Measurements from ENCODE around the gene ALKBH5.
"Not testable (repeated sequence)": the region's sequence is repeated elsewhere in the genome, so short reads cannot be mapped to it uniquely, and the experiment has no call there.

ALKBH5 gene

DNA sequence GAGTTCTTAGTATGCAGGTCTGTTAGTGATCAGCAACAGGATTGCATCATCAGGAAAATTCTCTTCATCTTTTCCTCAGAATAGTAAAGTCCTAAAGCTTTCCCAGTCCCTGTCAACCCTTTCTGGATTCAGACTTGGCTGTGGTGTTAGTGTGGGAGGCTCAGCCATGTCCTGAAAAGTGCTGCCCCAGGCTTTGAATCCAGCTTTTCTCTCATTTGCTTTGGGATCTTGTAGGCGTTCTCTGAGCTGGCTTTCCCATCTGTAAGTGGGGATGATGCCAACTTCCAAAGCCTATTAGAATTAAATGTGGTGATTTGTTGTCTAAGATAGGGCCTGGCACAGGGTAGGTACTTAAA, 3.0 kb downstream of the ALKBH5 start:
- no peak for DNase-seq

- DNase-seq: no peak
These were observed 3.6 kb downstream of the ALKBH5 start for GRCh38 chr17:18187226-18187625.

GRCh38 chr17:18187821-18188761, 4.5 kb downstream of the ALKBH5 start:
- peak; percentile 23 for DNase-seq

DNA sequence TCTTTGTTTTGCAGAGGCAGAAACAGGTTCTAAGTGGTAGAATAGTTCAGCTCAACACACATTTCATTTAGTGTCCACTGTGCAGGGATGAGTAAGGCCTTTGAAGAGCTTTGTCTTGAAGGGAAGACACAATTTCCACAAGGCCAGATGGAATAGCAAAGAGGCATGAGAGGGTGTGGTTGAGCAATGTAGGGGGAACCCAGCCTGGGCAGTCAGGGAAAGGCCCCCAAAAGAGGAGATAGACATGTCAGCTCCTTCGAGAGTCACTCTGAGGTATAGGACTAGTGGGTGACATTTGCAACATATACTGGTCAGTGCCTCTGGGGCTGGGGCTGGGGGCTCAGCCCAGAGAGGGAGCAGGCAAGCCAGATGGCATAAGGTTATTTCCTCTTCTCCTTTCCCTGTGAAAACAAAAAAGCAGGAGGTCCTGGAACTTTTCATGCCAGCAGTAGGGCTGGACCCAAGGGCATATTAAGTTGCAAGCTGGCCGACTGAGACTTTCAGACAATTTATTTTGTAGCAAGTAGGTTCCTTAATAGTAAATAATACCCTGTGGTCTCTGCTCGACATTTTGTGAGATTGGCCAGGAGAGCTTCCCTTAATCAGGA, 7.1 kb downstream of the ALKBH5 start:
- no peak for DNase-seq

GRCh38 chr17:18191236-18191667, 7.6 kb downstream of the ALKBH5 start:
- DNase-seq: no peak

DNA sequence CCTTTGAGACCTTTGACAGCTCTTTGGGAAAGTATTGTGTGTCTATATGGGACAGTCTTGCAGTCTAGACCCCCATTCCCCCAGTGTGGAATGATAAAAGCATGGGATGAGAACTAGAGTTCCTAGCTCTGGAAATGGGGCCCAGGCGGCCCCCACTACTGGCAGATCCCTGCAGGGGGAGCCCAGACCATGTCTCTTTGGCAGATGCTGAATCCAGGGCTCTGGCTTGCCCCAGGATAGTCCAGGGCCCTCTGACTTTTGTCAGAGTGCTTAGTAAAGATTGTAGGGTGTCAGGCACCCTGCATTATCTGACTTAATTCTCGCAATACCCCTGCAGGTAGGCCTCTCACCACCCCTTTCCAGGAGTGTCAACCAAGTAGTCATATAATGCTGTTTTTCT, 8.3 kb downstream of the ALKBH5 start:
- no peak for DNase-seq

- no peak for DNase-seq
These were observed 10.8 kb downstream of the ALKBH5 start for GRCh38 chr17:18194394-18194793.

- no peak for DNase-seq
These were observed 11.2 kb downstream of the ALKBH5 start for GRCh38 chr17:18194804-18195203.

DNA sequence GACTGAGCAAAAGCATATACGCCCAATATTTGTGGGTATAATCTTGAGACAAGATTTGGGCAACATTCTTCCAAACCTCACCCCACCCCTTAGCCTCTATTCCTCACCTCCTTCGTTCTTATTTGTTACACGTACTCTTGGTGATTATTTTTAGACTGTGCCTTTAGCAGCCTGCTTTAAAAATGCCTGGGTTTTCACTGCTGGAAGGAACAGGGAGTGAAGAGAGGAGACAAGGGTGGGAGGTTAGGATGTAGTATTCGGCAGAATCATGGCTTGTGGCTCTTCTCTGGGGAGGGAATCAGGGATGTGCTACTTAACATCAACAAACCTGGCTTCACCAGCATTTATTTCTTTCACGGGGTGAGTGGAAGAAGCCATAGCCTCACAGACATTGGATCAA, 11.6 kb downstream of the ALKBH5 start:
- no peak for DNase-seq

- DNase-seq: no peak
These were observed 14.0 kb downstream of the ALKBH5 start for GRCh38 chr17:18197535-18198194.

GRCh38 chr17:18198530-18198929, 14.9 kb downstream of the ALKBH5 start:
- no peak for DNase-seq

DNA sequence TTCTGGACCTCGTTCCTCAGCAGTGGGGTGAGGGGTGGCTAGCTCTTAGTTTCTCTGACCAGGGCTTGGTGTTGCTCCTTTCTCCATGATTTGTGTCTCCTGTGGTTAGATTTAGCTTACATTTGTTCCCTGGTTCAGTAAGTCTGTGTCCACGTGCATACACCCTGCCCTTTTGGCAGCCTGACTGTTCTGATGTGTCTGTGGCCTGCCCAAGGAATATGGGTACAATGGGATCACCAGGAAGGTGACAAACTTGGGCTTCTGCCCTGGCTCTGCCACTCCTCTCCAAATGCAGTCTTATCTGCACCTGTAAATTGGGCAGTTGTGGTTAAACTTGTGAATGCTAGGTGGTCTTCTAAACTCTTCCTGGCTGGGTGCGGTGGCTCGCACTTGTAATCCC, 17.5 kb downstream of the ALKBH5 start:
- no peak for DNase-seq

- DNase-seq: no peak
These were observed 19.7 kb downstream of the ALKBH5 start for GRCh38 chr17:18203308-18203707.

- DNase-seq: no peak
These were observed 22.2 kb downstream of the ALKBH5 start for GRCh38 chr17:18205861-18206260.

- DNase-seq: no peak
These were observed 23.3 kb downstream of the ALKBH5 start for GRCh38 chr17:18206962-18207361.

DNA sequence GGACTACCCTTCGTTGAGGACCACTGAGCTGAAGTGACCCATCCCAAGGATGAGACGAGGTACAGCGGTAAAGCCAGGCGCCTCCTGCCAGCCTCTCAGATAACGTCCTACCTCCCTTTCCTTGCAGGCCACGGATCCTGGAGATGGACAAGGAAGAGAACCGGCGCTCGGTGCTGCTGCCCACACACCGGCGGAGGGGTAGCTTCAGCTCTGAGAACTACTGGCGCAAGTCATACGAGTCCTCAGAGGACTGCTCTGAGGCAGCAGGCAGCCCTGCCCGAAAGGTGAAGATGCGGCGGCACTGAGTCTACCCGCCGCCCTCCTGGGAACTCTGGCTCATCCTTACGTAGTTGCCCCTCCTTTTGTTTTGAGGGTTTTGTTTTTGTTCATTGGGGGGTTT, 24.5 kb downstream of the ALKBH5 start:
- DNase-seq: no peak

GRCh38 chr17:18213666-18214270, 30.1 kb downstream of the ALKBH5 start:
- DNase-seq: no peak

GRCh38 chr17:18216906-18217305, 33.3 kb downstream of the ALKBH5 start:
- DNase-seq: not testable (repeated sequence)

DNA sequence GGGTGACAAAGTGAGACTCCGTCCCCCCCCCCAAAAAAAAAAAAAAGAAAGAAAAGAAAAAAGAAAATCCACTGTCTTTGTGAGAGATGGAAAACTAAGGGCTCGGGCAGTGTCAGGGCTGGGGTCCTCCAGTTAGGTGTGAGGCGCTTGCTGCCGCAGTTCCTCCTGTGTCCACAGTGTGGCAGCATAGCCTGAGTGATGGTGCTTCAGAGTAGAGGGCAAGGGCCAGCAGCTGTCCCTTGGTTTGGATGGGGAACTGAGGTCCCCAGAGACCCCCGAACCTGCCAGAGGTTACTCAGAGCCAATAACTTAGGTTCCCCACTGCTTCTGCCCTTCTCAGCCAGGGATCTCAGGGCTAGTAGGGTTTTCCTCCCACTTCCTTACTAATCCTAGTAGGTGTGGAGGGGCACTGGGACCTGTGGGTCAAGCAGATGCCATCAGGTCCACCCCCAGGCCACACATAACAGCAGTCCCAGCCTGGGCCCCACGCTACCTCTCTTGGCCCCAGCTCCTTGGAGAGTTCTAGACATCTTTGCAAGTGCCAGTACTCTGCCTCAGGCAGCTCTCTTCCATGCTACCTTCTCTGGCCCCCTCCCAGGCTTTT, 33.9 kb downstream of the ALKBH5 start:
- DNase-seq: peak; percentile 78

DNA sequence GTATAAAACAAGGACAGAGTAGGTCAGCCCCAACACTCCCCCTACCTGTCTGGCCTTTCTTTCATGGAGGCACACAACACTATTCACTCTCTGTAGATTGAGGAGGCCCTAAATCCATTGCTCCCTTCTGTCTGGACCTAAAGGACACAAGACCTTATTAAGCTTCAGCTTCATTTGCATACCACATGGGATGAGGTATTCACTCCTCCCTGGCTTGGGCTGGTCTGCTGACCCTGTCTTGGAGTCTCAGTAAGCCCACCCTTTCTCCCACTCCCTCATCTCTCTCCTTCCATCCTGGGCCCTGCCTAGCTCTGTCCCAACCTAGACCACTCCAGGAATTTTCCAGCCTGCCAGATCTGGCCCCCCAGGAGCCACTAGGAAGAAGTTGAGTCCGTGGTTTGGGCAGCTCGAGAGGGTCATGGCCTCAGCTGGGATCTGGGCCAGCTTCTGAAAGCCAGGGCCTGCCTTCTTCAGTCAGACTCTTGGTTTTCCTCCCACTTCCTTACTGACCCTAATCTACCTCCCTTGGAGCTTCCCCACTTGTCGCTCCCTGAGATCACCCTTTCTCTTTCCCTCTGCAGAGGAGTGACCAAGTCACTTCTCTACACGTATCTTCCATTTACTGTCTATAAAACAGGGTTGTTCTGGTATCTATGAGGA, 35.3 kb downstream of the ALKBH5 start:
- DNase-seq: no peak

DNA sequence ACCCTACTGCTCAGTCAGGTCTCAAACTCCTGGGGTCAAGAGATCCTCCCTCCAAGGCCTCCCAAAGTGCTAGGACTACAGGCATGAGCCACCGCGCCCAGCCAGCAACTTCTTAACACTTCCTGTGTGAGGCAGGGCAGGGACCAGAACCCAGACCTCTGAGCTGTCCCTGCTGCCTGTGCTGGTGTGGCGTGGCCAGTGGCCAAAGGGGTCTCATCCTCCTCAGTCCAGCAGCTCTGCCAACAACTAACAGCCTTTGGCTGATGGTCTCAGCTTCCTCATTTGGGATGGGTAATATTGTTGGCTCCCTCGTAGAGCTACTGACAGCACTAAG, 40.4 kb downstream of the ALKBH5 start:
- no peak for DNase-seq

GRCh38 chr17:18224387-18225120, 40.9 kb downstream of the ALKBH5 start:
- DNase-seq: no peak

Measured in CD4-positive, alpha-beta T cell treated with Interleukin-10 for 1 hour (primary cell).